ENCODE data around the gene STC2.
A peak's percentile ranks its signal among the peaks of the same experiment; 100 is the strongest.

Gene STC2

GRCh38 chr5:173307695-173308094 lies 20.5 kb downstream of the STC2 start:
- DNase-seq (ENCODE audit: low read depth): no peak
- no peak for TF ChIP-seq CTCF (conservative IDR thresholded peaks at IDR 0.05; ENCODE audit: control insufficient read depth, insufficient read depth, low read depth, low read length)

GRCh38 chr5:173306695-173307094 lies 21.5 kb downstream of the STC2 start:
- no peak for TF ChIP-seq CTCF (conservative IDR thresholded peaks at IDR 0.05; ENCODE audit: control insufficient read depth, insufficient read depth, low read depth, low read length)
- DNase-seq (ENCODE audit: low read depth): no peak
- H3K4me3 ChIP-seq (ENCODE audit: control insufficient read depth, low read depth, low read length): no peak overlapping the region

More at GRCh38 chr5:173307695-173308094, 20.5 kb downstream of the STC2 start:
- H3K4me3 ChIP-seq (ENCODE audit: control insufficient read depth, low read depth, low read length): no peak overlapping the region

GRCh38 chr5:173304591-173304988 lies 23.6 kb downstream of the STC2 start:
- no peak overlapping the region for H3K4me3 ChIP-seq (ENCODE audit: control insufficient read depth, low read depth, low read length)
- DNase-seq (ENCODE audit: low read depth): no peak
- TF ChIP-seq CTCF (conservative IDR thresholded peaks at IDR 0.05; ENCODE audit: control insufficient read depth, insufficient read depth, low read depth, low read length): no peak

GRCh38 chr5:173303878-173304590 lies 24.2 kb downstream of the STC2 start:
- DNase-seq (ENCODE audit: low read depth): no peak
- H3K4me3 ChIP-seq (ENCODE audit: control insufficient read depth, low read depth, low read length): no peak overlapping the region
- no peak for TF ChIP-seq CTCF (conservative IDR thresholded peaks at IDR 0.05; ENCODE audit: control insufficient read depth, insufficient read depth, low read depth, low read length)

- peak; percentile 91 for DNase-seq (ENCODE audit: low read depth)
- peak; percentile 16 for TF ChIP-seq CTCF (conservative IDR thresholded peaks at IDR 0.05; ENCODE audit: control insufficient read depth, insufficient read depth, low read depth, low read length)
- no peak overlapping the region for H3K4me3 ChIP-seq (ENCODE audit: control insufficient read depth, low read depth, low read length)
Measured at GRCh38 chr5:173302546-173303155, 25.6 kb downstream of the STC2 start.

GRCh38 chr5:173301695-173302545 lies 26.3 kb downstream of the STC2 start:
- DNase-seq (ENCODE audit: low read depth): no peak
- TF ChIP-seq CTCF (conservative IDR thresholded peaks at IDR 0.05; ENCODE audit: control insufficient read depth, insufficient read depth, low read depth, low read length): no peak
- no peak overlapping the region for H3K4me3 ChIP-seq (ENCODE audit: control insufficient read depth, low read depth, low read length)

Measured in fibroblast of mammary gland (primary cell).